Measurements from ENCODE around the gene PSKH1. TPM values are rescaled to one million over a fixed set of nuclear protein-coding genes. Genes with fewer than 3 reads are reported as not detected.

The PSKH1 gene
- total RNA-seq, 2 donors from 2014 or later, result 24.1 to 36.0 TPM

DNA sequence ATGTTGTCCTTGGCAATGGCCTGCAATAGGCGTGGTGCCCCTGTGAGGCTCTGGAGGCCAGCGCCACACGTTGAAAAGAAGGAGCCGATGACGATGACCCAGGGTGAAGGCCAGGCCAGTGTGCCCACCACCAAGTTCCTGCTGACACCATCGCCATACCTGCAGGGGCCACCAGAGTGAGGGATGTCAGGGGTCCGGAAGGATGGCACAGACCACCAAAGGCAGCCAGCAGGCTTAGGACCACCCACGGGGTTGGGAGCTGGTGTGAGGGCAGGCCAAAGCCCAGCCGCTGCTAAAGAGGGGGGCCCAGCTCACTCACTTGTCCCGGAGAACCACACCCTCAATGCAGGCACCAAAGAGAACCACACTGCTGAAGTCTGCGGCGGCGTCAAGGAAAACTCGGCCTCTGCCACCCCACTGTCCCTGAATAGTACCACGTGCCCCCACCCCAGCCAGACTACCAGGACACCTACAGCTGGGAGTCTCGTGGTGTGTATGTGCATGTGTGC is 57.3 kb downstream of the PSKH1 start:
- H3K27me3 ChIP-seq (replicated peaks; ENCODE audit: insufficient read depth), result no peaks in the 10 kb centered on the region
- H3K36me3 ChIP-seq, result peaks cover 83% of the 10 kb centered on the region
- peaks cover 0 to 8% of the 10 kb centered on the region in 2 donors for H3K4me1 ChIP-seq (ENCODE audit: control insufficient read depth in 1 of 2, low read depth in 2 of 2)
- H3K9me3 ChIP-seq, result no peaks in the 10 kb centered on the region
- H3K27ac ChIP-seq, result no peak overlapping the region
- H3K4me3 ChIP-seq, result no peak overlapping the region
- ATAC-seq (ENCODE audit: insufficient number of reproducible peaks, low FRiP score, low read depth), result no peak
- no peak for TF ChIP-seq CTCF (IDR thresholded peaks at IDR 0.05)
- DNase-seq (ENCODE audit: low spot score), result no peak

DNA sequence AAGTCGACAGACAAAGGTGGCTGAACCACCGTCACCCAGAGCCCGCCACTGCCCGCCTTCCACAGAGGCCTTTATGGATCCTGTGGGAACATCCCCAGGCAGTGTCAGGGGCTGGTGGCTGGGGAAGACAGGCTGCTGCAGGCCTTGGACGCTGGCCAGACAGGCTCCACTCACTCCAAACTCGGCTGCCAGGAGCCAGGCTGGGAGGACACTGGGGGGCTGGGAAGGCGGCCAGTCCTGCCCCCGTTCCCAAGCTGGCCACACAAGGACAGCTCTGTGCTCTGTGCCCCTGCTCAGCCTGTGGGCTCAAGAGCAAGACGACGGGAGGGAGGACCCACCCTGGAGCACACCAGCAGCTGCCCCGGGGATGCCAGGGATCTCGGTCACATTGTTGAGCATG is 58.4 kb downstream of the PSKH1 start:
- peak overlapping the region; percentile 19 to 36 for H3K27ac ChIP-seq
- H3K4me1 ChIP-seq (ENCODE audit: control insufficient read depth in 1 of 2, low read depth in 2 of 2), result peaks cover 0 to 8% of the 10 kb centered on the region in 2 donors
- no peak for ATAC-seq (ENCODE audit: insufficient number of reproducible peaks, low FRiP score, low read depth)
- no peak for DNase-seq (ENCODE audit: low spot score)
- no peak for TF ChIP-seq CTCF (IDR thresholded peaks at IDR 0.05)
- H3K36me3 ChIP-seq, result peaks cover 78% of the 10 kb centered on the region
- no peaks in the 10 kb centered on the region for H3K9me3 ChIP-seq
- H3K4me3 ChIP-seq, result no peak overlapping the region
- H3K27me3 ChIP-seq (replicated peaks; ENCODE audit: insufficient read depth), result no peaks in the 10 kb centered on the region

GRCh38 chr16:67953641-67954375 is 60.8 kb downstream of the PSKH1 start:
- no peak for TF ChIP-seq CTCF (IDR thresholded peaks at IDR 0.05)
- ATAC-seq (ENCODE audit: insufficient number of reproducible peaks, low FRiP score, low read depth), result no peak
- peaks cover 72% of the 10 kb centered on the region for H3K36me3 ChIP-seq

DNA sequence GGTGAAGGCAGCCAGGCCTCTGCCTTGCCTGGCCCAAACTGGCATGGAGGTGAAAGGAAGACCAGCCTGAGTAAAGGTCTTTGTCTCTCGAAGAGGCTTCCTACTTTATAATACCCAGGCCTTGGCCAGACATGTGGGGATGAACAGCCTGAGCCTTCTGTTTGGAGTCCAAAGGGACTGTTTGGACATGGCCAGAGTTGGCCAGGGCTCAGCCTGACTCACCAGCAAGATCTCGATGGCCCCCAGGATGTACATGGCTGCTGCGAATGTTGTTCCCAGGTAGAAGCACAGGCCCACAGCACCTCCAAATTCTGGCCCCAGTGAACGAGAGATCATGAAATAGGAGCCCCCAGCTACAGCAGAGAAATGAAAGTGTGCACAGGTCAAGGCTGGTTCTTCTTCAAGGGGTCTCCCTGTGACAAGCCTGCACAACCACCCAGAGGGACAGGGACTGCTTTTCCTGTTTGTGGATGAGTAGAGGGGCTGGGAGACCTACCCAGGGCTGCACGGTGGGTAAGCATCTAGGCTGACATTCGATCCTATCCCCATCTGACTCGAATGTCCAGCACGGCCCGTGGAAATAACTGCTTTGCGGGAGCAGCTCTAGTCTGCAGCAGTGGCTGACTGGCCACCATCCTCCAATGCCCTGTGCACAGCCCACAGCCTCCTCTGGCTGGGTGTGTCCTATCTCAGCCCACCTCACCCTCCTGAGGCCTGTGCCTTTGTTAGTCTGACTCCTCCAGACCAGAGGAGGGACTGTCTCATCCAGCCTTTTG is 61.6 kb downstream of the PSKH1 start:
- DNase-seq (ENCODE audit: low spot score) (no peak), ATAC-seq (ENCODE audit: insufficient number of reproducible peaks, low FRiP score, low read depth) (no peak)
- Histone ChIP-seq H3K9me3 (no peaks in the 10 kb centered on the region), H3K36me3 (peaks cover 72% of the 10 kb centered on the region), H3K27ac (peak overlapping the region in 1 of 2 donors; percentile 4), H3K4me3 (no peak overlapping the region), H3K27me3 (replicated peaks; ENCODE audit: insufficient read depth) (no peaks in the 10 kb centered on the region), H3K4me1 (ENCODE audit: control insufficient read depth in 1 of 2, low read depth in 2 of 2) (peaks cover under 1 to 14% of the 10 kb centered on the region in 2 donors)
- no peak for TF ChIP-seq CTCF (IDR thresholded peaks at IDR 0.05)

More at GRCh38 chr16:67953641-67954375, 60.8 kb downstream of the PSKH1 start:
- Histone ChIP-seq H3K9me3 (no peaks in the 10 kb centered on the region), H3K27ac (peak overlapping the region in 1 of 2 donors; percentile 4), H3K27me3 (replicated peaks; ENCODE audit: insufficient read depth) (no peaks in the 10 kb centered on the region), H3K4me3 (no peak overlapping the region), H3K4me1 (ENCODE audit: control insufficient read depth in 1 of 2, low read depth in 2 of 2) (peaks cover 0 to 8% of the 10 kb centered on the region in 2 donors)
- no peak for DNase-seq (ENCODE audit: low spot score)

GRCh38 chr16:67957622-67958021 is 64.6 kb downstream of the PSKH1 start:
- Histone ChIP-seq H3K4me3 (no peak overlapping the region), H3K9me3 (no peaks in the 10 kb centered on the region), H3K27me3 (replicated peaks; ENCODE audit: insufficient read depth) (no peaks in the 10 kb centered on the region), H3K36me3 (peaks cover 71% of the 10 kb centered on the region), H3K27ac (no peak overlapping the region), H3K4me1 (ENCODE audit: control insufficient read depth in 1 of 2, low read depth in 2 of 2) (peaks cover 7 to 29% of the 10 kb centered on the region in 2 donors)
- TF ChIP-seq CTCF (IDR thresholded peaks at IDR 0.05), result no peak
- ATAC-seq (ENCODE audit: insufficient number of reproducible peaks, low FRiP score, low read depth) (no peak), DNase-seq (ENCODE audit: low spot score) (no peak)

Measured in thoracic aorta (tissue), 2 donors.